ENCODE results near the gene IBA57. TPM values are rescaled to one million over a fixed set of nuclear protein-coding genes. Genes with fewer than 3 reads are reported as not detected.

IBA57 gene
- total RNA-seq (ENCODE audit: insufficient read depth, low replicate concordance): 5.1 TPM

DNA sequence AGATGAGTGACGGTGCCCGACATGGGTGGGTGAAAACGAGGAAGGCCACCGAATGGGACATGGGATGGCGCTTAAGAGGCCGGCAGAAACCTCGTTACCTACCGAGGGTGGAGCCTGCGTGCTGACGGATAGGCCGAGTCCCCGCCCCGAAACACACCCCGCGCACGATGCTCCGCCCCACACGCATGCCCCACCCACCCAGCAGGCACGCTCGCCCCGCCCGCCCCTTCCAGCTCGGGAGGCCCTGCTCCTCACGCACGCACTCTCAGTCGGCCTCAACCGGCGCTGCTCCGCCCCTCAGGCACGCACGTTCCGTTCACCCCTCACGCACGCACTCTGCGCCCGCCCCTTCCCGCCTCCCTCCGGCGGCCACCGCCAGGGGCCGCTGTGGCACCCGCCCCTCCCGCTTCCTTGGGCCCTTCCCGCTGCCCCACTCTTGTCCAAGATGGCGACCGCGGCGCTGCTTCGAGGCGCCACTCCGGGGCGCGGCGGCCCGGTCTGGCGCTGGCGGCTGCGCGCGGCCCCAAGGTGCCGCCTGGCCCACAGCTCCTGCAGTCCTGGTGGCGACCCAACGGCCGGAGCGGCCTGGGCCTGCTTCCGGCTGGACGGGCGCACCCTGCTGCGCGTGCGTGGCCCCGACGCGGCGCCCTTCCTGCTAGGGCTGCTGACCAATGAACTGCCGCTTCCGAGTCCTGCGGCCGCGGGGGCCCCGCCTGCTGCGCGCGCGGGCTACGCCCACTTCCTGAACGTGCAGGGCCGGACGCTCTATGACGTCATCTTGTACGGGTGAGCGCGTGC lies at the start of gene IBA57:
IBA57 (plus strand) TSS at position 433 of the 798 bp plus-strand sequence; CDS start at position 446, 13 bp downstream.
- DNase-seq (ENCODE audit: low spot score): peak; percentile 99

- DNase-seq (ENCODE audit: low spot score): no peak
These were observed 48.3 kb upstream of the IBA57 start for GRCh38 chr1:228117335-228117734.

DNA sequence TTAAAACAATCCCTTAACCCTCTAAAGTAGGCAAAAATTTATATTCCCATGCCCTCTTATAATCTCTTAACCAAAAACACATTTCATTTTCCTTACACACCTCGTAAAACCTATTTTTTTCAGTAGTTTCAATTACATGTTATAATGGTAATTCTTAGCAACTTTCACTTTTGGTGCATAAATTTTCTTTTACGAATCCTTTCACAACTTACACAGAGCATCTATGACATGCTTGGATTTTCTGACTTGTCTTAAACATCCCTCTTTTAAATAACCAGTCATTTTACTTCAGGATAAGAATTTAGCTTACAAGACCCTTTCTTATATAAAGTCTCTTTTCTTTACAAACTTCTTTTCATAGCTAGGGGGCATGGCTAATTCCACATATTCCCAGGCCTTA lies 47.6 kb upstream of the IBA57 start:
- no peak for DNase-seq (ENCODE audit: low spot score)

- DNase-seq (ENCODE audit: low spot score): peak; percentile 52
These were observed 45.3 kb upstream of the IBA57 start for GRCh38 chr1:228120351-228120750.

GRCh38 chr1:228120857-228121489 lies 44.6 kb upstream of the IBA57 start:
- peak; percentile 80 for DNase-seq (ENCODE audit: low spot score)

- no peak for DNase-seq (ENCODE audit: low spot score)
These were observed 42.6 kb upstream of the IBA57 start for GRCh38 chr1:228122921-228123441.

DNA sequence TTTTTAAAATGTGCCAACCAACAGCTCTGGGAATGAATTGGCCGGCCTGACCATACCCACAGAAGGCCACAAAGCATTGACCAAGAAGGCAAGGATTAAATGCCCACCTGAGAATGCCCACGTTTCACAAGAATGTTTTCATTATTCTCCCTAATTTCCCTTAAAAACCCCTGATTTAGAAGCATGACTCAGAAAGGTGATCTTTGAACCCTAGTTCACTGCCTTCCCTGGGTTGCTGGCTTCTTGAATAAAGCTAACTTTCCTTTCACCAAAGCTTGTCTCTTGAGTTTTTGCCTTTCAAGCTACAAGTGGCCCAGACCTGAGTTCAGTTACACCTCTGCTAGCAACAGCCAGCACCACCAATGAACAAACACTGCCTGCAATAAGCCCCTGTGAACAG lies 42.1 kb upstream of the IBA57 start:
- DNase-seq (ENCODE audit: low spot score): no peak

DNA sequence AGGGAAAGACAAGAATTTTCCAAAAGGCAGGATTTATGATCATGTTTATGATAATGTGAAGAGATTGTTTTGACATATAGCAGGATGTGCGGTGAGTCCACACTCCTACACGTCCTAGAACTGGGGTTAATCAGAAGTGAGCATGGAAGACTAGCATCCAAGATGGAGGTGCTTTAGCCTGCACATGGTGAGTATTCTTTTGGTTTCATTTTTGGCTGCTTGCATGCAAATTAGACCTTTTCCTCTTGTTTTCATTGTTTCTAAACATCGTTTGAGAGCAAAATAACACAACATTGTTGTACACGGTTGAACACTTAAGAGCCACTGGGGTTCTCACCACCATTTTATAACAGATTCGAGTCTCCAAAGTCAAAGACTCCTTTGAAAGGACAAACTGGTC lies 40.4 kb upstream of the IBA57 start:
- no peak for DNase-seq (ENCODE audit: low spot score)

- DNase-seq (ENCODE audit: low spot score): no peak
These were observed 33.8 kb upstream of the IBA57 start for GRCh38 chr1:228131766-228132165.

DNA sequence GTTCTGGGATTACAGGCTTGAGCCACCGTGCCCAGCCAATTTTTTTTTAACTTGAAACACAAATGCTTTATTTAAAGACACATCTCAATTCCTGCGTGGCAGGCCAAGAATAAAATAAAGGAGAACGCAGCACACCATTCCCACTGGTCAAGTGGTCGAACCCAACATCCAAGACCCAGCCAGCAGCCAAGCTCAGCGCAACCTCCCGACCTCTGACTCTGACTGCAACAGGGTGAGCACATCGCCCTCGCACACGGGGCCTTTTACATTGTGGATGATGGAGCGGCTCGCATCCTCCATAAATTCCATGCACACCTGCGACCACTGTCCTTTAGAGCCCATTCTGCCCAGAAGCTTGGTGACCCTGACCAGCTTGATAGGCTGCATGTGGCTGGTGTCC lies 31.0 kb upstream of the IBA57 start:
- DNase-seq (ENCODE audit: low spot score): no peak

GRCh38 chr1:228136901-228137300 lies 28.7 kb upstream of the IBA57 start:
- no peak for DNase-seq (ENCODE audit: low spot score)

GRCh38 chr1:228139406-228139930 lies 26.1 kb upstream of the IBA57 start:
- DNase-seq (ENCODE audit: low spot score): no peak

DNA sequence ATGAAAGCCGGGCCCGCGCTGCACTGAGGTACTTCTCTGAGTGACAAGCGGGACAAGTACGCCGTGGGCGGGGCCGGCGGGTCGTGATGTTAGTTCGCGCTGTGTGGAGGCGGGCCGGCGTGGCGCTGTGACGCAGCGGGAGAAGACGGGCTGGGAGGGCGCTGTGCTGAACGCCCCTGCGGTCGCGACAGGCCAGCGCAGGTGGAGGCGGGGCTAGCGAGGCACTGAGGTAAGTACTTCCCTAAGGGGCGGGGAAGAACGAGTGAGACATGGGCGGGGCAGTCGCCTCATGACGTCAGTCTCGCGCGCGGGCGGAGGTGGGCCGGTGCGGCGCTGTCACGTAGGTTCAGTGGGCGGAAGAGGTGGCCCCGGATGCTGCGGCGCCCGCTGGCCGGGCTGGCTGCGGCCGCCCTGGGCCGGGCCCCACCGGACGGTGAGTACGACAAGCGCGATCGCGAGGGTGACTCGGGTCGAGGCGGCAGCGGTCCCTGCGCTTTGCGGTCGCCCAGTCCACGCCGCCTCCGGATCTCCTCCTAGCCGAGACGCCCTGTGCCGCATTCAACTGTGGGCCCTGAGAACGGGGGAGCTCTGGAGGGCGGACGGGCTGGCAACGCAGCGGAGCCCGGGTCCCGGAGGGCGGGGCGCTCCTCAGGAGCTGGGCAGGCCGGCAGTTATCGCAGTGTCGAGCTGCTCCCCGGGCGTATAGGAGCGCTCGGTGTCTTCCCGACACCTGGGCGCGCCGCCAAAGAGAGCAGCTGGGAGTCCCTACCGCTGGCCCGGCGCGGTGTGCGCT lies 25.5 kb upstream of the IBA57 start, which contains the start of gene GUK1:
GUK1 (plus strand) TSS at position 349 of the 793 bp plus-strand sequence; CDS start at position 373, 24 bp downstream.
- DNase-seq (ENCODE audit: low spot score): peak; percentile 99

- DNase-seq (ENCODE audit: low spot score): no peak
These were observed 24.8 kb upstream of the IBA57 start for GRCh38 chr1:228140724-228141225.

DNA sequence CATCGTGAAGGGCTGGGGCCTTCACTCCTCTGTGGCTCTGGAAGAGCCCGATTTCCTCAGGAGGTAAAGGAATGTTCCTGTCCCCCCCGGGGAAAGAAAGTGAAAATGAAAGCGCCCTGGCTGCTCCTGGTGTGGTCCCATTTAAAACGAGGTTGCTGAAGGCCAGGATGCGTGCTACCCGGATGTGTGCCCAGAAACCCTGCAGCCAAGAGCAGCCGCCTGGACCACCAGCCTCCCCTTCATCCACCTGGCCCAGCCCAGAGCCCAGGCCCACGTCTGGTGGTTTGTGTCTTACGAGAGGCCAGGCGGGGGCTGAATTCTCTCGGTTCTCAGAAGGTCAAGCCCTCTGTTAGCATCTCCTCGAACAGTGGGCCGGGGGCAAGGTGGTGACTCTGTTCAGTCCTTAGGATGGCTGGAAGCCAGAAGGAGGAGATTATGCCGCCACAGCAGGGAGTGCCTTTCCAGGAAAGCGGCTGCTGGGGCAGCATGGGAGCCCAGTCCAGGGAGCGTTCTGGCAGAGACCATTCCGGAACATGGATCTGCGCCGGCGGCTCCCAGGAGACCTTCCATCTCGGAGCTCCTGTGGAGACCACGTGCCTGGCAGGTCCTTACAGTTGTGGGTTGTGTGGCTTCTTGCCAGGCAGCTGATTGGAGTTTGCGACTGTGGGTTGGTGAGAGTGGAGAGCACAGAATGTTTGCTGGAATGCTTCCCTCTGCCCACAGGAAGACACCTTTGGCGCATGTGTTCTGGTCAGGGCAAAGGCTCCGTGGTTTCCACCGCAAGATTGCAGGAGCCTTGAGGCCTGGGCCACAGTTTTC lies 24.2 kb upstream of the IBA57 start:
- no peak for DNase-seq (ENCODE audit: low spot score)

DNA sequence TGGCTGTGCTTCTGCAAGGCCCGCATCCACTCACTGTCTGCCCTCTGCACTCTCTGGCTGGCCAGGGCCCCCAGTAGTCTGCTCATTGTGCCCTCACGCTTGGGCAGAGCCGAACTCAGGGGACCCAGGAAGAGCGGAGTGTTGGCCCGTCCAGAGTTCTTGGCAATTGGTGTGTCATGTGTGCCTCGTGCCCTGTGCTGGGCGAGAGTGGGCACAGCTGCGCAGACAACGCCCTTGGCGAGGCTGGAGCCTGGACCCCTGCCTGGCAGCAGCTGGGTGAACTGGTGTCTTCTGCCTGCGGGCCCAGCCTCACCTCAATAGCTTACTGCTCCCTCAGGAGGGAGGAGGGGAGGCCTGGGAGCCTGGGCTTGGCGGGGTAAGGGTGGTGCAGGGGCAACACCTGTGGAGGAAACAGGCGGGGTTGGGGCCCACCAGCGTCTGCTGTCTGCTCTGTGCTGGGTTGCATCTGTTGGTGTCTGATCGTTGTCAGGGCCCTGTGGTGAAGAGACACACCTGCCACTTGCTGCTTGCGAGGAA lies 23.4 kb upstream of the IBA57 start:
- DNase-seq (ENCODE audit: low spot score): no peak

- DNase-seq (ENCODE audit: low spot score): no peak
These were observed 22.9 kb upstream of the IBA57 start for GRCh38 chr1:228142701-228143136.

DNA sequence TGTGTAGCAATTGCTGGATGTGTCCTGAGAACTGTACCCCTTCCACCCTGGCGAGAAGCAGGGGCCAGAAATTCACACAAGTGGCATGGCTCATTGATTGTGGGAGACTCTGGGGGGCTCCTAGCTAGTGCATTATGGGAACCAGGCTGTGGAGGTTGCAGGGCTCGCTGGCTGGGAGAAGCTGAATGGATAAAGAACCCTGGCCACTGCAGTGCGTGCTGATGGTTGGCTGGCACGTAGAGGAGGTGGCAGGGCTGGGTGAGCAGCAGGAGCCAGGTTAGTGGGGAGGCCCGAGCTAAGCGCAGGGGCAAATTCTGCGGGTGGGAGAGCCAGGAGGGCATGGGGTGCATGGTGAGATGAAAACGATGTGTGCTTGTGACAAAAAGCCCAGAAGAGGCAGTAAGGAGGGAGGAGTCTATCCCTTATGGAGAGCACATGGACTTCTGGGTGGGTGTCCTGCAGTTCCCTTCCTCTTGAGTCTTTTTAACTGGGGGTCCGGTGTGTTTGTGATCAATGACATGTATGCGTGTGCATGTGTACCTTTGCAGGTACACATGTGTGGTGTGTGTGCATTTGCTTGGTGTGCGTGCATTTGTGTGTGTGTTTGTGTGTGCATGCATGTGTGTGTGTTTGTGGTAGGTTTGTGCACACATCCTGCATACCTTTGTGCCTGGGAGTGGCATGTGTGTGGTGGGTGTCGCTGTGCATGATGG lies 22.0 kb upstream of the IBA57 start:
- no peak for DNase-seq (ENCODE audit: low spot score)

GRCh38 chr1:228144193-228144992 lies 21.2 kb upstream of the IBA57 start:
- DNase-seq (ENCODE audit: low spot score): no peak

All from umbilical cord (tissue), 2 donors.